ENCODE measurements around the gene ZNF678.

ZNF678 gene

DNA sequence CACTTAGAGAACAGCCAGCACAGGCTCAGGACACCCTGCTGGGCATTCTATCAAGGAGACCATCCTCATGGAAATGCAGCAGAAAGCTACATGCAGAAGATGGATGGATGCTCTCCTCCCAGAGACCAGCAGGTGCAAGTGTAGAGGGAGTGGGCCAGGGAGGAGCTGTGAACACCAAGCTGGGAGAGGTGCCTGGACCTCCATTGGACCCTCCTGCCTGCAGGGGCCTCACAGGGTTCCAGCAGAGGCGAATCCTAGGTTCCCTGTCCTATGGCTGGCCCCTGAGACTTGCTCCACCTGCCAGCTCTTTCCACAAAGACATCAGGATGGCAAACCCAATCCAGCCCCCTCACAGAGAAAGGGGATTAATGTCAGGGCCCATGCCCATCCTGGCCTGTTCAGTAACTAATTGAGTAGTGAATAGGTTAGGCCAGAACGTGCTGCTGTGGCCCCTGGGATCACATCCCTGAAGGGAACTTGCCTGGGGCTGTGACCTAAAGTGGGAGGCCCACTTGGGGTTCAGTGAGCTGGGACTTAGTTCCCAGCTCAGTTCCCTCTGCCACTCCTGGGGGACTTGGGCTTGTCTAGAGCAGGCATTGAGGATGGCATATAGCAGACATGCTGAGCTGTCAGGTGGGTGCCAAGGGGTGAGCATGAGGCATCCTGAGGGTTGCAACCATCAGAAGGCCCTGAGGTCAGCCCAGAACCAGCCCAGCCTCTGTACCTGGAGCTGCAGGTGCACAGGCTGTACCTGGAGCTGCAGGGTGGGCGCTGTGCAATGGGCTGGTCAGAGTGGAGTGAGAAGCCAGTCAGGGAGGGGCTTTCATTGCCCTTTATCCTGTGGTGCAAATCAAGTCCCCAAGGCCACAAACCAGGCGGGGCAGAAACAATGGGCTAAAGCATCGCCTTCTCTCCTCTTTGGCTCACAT is 22.9 kb upstream of the ZNF678 start:
- H3K4me3 ChIP-seq (ENCODE audit: low read depth in 1 of 2, low read length in 1 of 2): no peak overlapping the region
- peaks cover 9 to 10% of the 10 kb centered on the region in 2 experiments for H3K4me1 ChIP-seq (ENCODE audit: control insufficient read depth in 1 of 2, insufficient read depth in 1 of 2, low read depth in 1 of 2, low read length in 1 of 2)
- TF ChIP-seq, protein P1, sequence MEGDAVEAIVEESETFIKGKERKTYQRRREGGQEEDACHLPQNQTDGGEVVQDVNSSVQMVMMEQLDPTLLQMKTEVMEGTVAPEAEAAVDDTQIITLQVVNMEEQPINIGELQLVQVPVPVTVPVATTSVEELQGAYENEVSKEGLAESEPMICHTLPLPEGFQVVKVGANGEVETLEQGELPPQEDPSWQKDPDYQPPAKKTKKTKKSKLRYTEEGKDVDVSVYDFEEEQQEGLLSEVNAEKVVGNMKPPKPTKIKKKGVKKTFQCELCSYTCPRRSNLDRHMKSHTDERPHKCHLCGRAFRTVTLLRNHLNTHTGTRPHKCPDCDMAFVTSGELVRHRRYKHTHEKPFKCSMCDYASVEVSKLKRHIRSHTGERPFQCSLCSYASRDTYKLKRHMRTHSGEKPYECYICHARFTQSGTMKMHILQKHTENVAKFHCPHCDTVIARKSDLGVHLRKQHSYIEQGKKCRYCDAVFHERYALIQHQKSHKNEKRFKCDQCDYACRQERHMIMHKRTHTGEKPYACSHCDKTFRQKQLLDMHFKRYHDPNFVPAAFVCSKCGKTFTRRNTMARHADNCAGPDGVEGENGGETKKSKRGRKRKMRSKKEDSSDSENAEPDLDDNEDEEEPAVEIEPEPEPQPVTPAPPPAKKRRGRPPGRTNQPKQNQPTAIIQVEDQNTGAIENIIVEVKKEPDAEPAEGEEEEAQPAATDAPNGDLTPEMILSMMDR (IDR thresholded peaks at IDR 0.05): no peak
- peaks cover 29% of the 10 kb centered on the region for H3K27me3 ChIP-seq
- H3K36me3 ChIP-seq: no peaks in the 10 kb centered on the region
- H3K27ac ChIP-seq: no peak overlapping the region
- H3K9me3 ChIP-seq: no peaks in the 10 kb centered on the region

DNA sequence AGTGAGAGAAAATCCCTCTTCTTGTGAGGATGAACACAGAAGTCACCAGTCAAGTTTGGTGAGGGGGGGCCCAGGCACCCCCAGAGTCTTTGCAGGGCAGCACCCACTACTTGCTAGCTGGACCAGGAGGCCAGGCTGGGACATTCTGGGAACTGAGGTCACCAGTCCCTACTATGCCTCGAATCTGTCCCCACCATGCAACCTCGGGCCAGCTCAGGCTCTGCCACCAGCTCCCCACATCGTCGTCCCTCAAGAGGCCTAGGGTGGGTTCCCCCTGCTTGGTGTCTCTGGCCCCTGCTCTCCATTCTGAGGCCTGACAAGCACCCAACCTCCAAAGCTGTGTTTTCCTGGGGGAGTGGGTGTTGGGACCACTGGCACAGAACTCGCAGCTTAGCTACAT is 22.2 kb upstream of the ZNF678 start:
- peaks cover 9 to 10% of the 10 kb centered on the region in 2 experiments for H3K4me1 ChIP-seq (ENCODE audit: control insufficient read depth in 1 of 2, insufficient read depth in 1 of 2, low read depth in 1 of 2, low read length in 1 of 2)
- no peak overlapping the region for H3K27ac ChIP-seq
- H3K27me3 ChIP-seq: peaks cover 29% of the 10 kb centered on the region
- TF ChIP-seq, protein P1 (IDR thresholded peaks at IDR 0.05): no peak
- no peak overlapping the region for H3K4me3 ChIP-seq (ENCODE audit: low read depth in 1 of 2, low read length in 1 of 2)
- no peaks in the 10 kb centered on the region for H3K36me3 ChIP-seq
- H3K9me3 ChIP-seq: no peaks in the 10 kb centered on the region

DNA sequence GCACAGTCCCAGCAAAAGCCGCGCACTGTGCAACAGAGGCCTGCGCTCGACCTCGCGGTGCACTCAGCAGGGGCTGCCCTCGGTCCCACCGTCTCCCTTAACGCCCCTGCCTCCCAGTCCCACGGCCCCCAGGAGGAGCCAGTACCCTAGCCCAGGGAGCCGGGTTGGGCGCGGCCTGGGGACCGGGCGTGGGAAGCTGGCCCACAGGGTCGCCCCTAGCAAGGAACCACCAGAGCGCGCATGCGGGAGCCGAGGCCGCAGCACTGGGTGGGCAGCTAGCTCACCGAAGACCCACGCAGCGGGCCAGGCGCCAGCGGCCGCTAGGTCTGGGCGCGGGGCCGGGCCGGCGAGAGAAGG is 21.6 kb upstream of the ZNF678 start:
- TF ChIP-seq, protein P1 (IDR thresholded peaks at IDR 0.05): no peak
- peaks cover 29% of the 10 kb centered on the region for H3K27me3 ChIP-seq
- H3K27ac ChIP-seq: no peak overlapping the region
- H3K4me3 ChIP-seq (ENCODE audit: low read depth in 1 of 2, low read length in 1 of 2): peak overlapping the region; percentile 42 to 57
- no peaks in the 10 kb centered on the region for H3K9me3 ChIP-seq
- peaks cover 9 to 10% of the 10 kb centered on the region in 2 experiments for H3K4me1 ChIP-seq (ENCODE audit: control insufficient read depth in 1 of 2, insufficient read depth in 1 of 2, low read depth in 1 of 2, low read length in 1 of 2)
- no peaks in the 10 kb centered on the region for H3K36me3 ChIP-seq

DNA sequence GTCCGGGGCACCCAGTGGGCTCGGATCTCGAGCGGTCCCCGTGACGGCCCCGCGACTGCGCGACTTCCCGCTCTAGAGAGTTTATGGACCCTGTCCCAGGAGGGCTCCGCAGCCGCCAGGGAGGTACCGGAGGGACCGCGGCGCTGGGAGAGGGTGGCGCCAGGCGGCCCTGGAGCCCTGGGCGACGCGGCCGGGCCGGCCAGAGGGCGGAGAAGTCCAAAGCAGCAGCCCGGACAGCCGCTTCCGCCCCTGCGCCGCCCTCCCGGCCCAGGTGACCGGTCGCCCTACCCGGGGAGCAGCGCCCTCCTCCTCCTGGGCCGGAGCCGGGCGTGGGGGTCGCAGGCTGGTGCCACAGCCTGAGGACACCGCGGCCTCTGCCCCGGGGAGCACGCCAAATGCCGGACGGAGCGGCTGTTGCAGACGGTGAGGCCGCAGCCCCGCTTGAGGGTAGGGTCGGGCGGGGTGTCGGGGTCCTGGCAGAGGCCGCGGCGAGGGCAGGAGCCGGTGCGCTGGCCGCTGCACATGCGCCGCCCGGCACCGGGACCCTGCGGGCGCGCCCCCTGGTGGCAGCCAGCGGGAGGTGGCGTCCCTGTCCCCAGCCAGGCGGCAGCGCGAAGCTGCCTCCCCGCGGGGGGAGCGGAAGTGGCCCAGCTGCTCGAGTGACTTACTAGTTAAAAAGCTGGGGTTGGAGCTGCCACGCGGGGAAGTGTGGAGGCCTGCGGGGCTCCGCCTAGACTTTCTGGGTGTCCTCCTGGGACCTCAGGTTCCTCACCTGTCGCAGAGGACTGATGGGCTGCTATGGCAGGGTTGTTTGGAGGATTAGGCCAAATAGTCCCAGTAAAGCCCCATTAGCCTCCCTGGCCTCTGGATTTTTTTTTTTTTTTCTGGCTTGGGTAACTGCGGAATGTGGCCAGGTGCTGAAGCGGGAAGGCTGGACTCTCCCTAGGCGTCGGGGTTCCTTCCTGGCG is 20.9 kb upstream of the ZNF678 start:
- no peak overlapping the region for H3K27ac ChIP-seq

More for the DNA sequence above, 20.9 kb upstream of the ZNF678 start:
- Histone ChIP-seq H3K4me1 (ENCODE audit: control insufficient read depth in 1 of 2, insufficient read depth in 1 of 2, low read depth in 1 of 2, low read length in 1 of 2) (peaks cover 9 to 10% of the 10 kb centered on the region in 2 experiments), H3K9me3 (no peaks in the 10 kb centered on the region), H3K4me3 (ENCODE audit: low read depth in 1 of 2, low read length in 1 of 2) (peak overlapping the region; percentile 42 to 57), H3K27me3 (peaks cover 29% of the 10 kb centered on the region), H3K36me3 (no peaks in the 10 kb centered on the region)
- TF ChIP-seq, protein P1 (IDR thresholded peaks at IDR 0.05): peak; percentile 71
